Measurements from ENCODE around the gene BMERB1.

BMERB1 gene

GRCh38 chr16:15620611-15621195, 186.3 kb downstream of the BMERB1 start:
- DNase-seq = no peak

GRCh38 chr16:15621456-15621855, 187.1 kb downstream of the BMERB1 start:
- DNase-seq = no peak

- no peak for DNase-seq
Observed at GRCh38 chr16:15621889-15622288, 187.5 kb downstream of the BMERB1 start.

GRCh38 chr16:15631730-15632409, 197.5 kb downstream of the BMERB1 start:
- DNase-seq = no peak

- DNase-seq = no peak
Observed at GRCh38 chr16:15635926-15636325, 201.5 kb downstream of the BMERB1 start.

GRCh38 chr16:15636392-15636873, 202.0 kb downstream of the BMERB1 start:
- no peak for DNase-seq
